Coronary artery (tissue), 2 donors: ENCODE measurements around the gene ZNF148.
"Not testable (repeated sequence)": the region's sequence is repeated elsewhere in the genome, so short reads cannot be mapped to it uniquely, and the experiment has no call there.

Experiments used
- DNase-seq: peaks from one replicate; pipeline ENCODE4 v3.0.0-alpha.2; 2017; ENCODE audit warnings: low spot score
- H3K27ac ChIP-seq, 2 donors: fragments of 200-600 bp; sonication (generic); one replicate each; pipeline ENCODE4 v1.5.1; 2016 to 2019
- H3K4me3 ChIP-seq: fragments of 200-600 bp; sonication (generic); 2 replicates; pipeline ENCODE4 v1.5.1; 2016; ENCODE audit warnings: mild to moderate bottlenecking, moderate library complexity
- CTCF ChIP-seq: fragments of 200-600 bp; sonication (generic); IDR thresholded peaks from one replicate; pipeline ENCODE4 v1.5.1; 2019; ENCODE audit warnings: antibody characterized with exemption

Gene ZNF148

GRCh38 chr3:125403789-125404188 is 28.7 kb upstream of the ZNF148 start:
- TF ChIP-seq CTCF: no peak
- no peak overlapping the region for H3K27ac ChIP-seq
- no peak for DNase-seq
- no peak overlapping the region for H3K4me3 ChIP-seq

- DNase-seq: no peak
- TF ChIP-seq CTCF: no peak
- Histone ChIP-seq H3K27ac (no peak overlapping the region), H3K4me3 (no peak overlapping the region)
These were observed 27.5 kb upstream of the ZNF148 start for GRCh38 chr3:125402639-125403038.

GRCh38 chr3:125401402-125401801 is 26.3 kb upstream of the ZNF148 start:
- TF ChIP-seq CTCF: no peak
- no peak overlapping the region for H3K4me3 ChIP-seq
- no peak for DNase-seq
- no peak overlapping the region for H3K27ac ChIP-seq

- no peak for DNase-seq
These were observed 23.8 kb upstream of the ZNF148 start for GRCh38 chr3:125398952-125399351.

GRCh38 chr3:125395091-125395490 is 20.0 kb upstream of the ZNF148 start:
- Histone ChIP-seq H3K4me3 (no peak overlapping the region), H3K27ac (no peak overlapping the region)
- no peak for TF ChIP-seq CTCF
- no peak for DNase-seq

More at GRCh38 chr3:125398952-125399351, 23.8 kb upstream of the ZNF148 start:
- TF ChIP-seq CTCF: no peak
- Histone ChIP-seq H3K27ac (no peak overlapping the region), H3K4me3 (no peak overlapping the region)

GRCh38 chr3:125394406-125394805 is 19.3 kb upstream of the ZNF148 start:
- DNase-seq: no peak
- no peak for TF ChIP-seq CTCF
- H3K4me3 ChIP-seq: no peak overlapping the region
- H3K27ac ChIP-seq: no peak overlapping the region

GRCh38 chr3:125389282-125389681 is 14.2 kb upstream of the ZNF148 start:
- H3K4me3 ChIP-seq: no peak overlapping the region
- TF ChIP-seq CTCF: no peak

GRCh38 chr3:125388369-125388768 is 13.2 kb upstream of the ZNF148 start:
- not testable (repeated sequence) for H3K4me3 ChIP-seq, H3K27ac ChIP-seq, DNase-seq

More at GRCh38 chr3:125389282-125389681, 14.2 kb upstream of the ZNF148 start:
- no peak for DNase-seq
- no peak overlapping the region for H3K27ac ChIP-seq
